Measurements from ENCODE around the gene VOPP1. TPM values are rescaled to one million over a fixed set of nuclear protein-coding genes. Genes with fewer than 3 reads are reported as not detected.

The VOPP1 gene
- total and polyA plus RNA-seq, 11 donors, result 9.9 to 58.0 (median 22.9) TPM

DNA sequence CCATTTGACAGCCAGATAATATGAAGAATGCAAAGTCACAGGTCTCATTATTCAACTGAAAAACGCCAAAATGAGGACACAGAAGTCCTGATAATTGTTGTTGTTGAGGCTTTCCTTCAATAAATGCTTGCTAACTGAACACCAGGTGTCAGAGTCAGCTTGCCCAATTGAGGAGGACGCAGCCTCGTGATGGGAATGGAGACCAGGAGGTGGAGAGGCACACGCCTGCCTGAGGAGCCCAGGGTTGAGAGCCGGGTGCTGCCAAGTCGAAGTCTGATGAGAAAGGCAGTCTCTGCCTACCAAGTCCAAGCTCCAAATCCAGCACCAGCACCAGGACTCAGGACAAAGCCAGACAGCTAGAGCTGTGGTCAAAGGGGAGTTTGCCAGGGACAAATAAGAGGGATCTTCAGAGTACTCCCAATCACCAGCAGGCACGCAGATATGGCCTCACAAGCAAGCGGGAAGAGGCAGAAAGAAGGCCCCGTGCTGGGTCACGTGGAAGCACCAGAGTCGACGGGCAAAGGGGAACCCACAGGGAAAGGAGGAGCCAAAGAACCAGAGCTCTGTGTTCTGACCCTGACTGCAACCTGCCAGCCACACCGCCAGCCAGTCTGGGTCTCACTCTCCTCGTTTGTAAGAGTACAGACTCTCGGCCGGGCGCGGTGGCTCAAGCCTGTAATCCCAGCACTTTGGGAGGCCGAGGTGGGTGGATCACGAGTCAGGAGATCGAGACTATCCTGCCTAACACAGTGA lies 47.6 kb downstream of the VOPP1 start:
- intact Hi-C loops (cut with DNase I), result no loop called here
- WGBS, 4 donors, result 89 to 93% (median 91%) methylated on average over 21 of the region's 21 CpGs
- Histone ChIP-seq H3K27ac (no peak overlapping the region), H3K4me1 (peaks cover 0 to 33% (median 15%) of the 10 kb centered on the region in 12 donors), H3K9me3 (no peaks in the 10 kb centered on the region), H3K4me3 (no peak overlapping the region), H3K36me3 (peaks cover 0 to 11% (median under 1%) of the 10 kb centered on the region in 9 donors), H3K27me3 (no peaks in the 10 kb centered on the region)
- DNase-seq (no peak), ATAC-seq (no peak)
- TF ChIP-seq, protein P1, sequence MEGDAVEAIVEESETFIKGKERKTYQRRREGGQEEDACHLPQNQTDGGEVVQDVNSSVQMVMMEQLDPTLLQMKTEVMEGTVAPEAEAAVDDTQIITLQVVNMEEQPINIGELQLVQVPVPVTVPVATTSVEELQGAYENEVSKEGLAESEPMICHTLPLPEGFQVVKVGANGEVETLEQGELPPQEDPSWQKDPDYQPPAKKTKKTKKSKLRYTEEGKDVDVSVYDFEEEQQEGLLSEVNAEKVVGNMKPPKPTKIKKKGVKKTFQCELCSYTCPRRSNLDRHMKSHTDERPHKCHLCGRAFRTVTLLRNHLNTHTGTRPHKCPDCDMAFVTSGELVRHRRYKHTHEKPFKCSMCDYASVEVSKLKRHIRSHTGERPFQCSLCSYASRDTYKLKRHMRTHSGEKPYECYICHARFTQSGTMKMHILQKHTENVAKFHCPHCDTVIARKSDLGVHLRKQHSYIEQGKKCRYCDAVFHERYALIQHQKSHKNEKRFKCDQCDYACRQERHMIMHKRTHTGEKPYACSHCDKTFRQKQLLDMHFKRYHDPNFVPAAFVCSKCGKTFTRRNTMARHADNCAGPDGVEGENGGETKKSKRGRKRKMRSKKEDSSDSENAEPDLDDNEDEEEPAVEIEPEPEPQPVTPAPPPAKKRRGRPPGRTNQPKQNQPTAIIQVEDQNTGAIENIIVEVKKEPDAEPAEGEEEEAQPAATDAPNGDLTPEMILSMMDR (IDR thresholded peaks at IDR 0.05), result no peak
- TF ChIP-seq POLR2A (IDR thresholded peaks at IDR 0.05), result no peak

GRCh38 chr7:55523366-55523765 lies 48.9 kb downstream of the VOPP1 start:
- no peak overlapping the region for H3K4me3 ChIP-seq
- peaks cover 0 to 27% (median 15%) of the 10 kb centered on the region in 12 donors for H3K4me1 ChIP-seq
- 76 to 92% (median 87%) methylated on average over 2 of the region's 2 CpGs for WGBS, 4 donors
- TF ChIP-seq POLR2A (IDR thresholded peaks at IDR 0.05), result no peak
- TF ChIP-seq, protein P1 (IDR thresholded peaks at IDR 0.05), result no peak
- H3K27ac ChIP-seq, result no peak overlapping the region
- no peaks in the 10 kb centered on the region for H3K27me3 ChIP-seq
- ATAC-seq (no peak), DNase-seq (no peak)
- peaks cover 0 to 24% (median 12%) of the 10 kb centered on the region in 9 donors for H3K36me3 ChIP-seq
- no peaks in the 10 kb centered on the region for H3K9me3 ChIP-seq
- intact Hi-C loops (cut with DNase I), result no loop called here

GRCh38 chr7:55521917-55522902 lies 50.1 kb downstream of the VOPP1 start:
- TF ChIP-seq POLR2A (IDR thresholded peaks at IDR 0.05), result no peak
- TF ChIP-seq, protein P1 (IDR thresholded peaks at IDR 0.05), result no peak
- no peak for DNase-seq
- ATAC-seq, result no peak
- peaks cover 0 to 26% (median 13%) of the 10 kb centered on the region in 12 donors for H3K4me1 ChIP-seq
- no peaks in the 10 kb centered on the region for H3K9me3 ChIP-seq
- no peak overlapping the region for H3K27ac ChIP-seq
- intact Hi-C loops (cut with DNase I), result no loop called here
- no peaks in the 10 kb centered on the region for H3K27me3 ChIP-seq
- WGBS, 4 donors, result 86 to 92% (median 88%) methylated on average over 18 of the region's 18 CpGs
- H3K36me3 ChIP-seq, result peaks cover 0 to 36% (median 24%) of the 10 kb centered on the region in 9 donors
- H3K4me3 ChIP-seq, result no peak overlapping the region

- intact Hi-C loops (cut with DNase I), result no loop called here
- H3K27me3 ChIP-seq, result no peaks in the 10 kb centered on the region
- peaks cover 0 to 39% (median 27%) of the 10 kb centered on the region in 9 donors for H3K36me3 ChIP-seq
- ATAC-seq, result no peak
- no peak for TF ChIP-seq POLR2A (IDR thresholded peaks at IDR 0.05)
- TF ChIP-seq, protein P1 (IDR thresholded peaks at IDR 0.05), result no peak
- no peak overlapping the region for H3K27ac ChIP-seq
- WGBS, 4 donors, result 92 to 96% (median 93%) methylated on average over 9 of the region's 9 CpGs
- H3K4me3 ChIP-seq, result no peak overlapping the region
- H3K4me1 ChIP-seq, result peaks cover 0 to 25% (median 10%) of the 10 kb centered on the region in 12 donors
- no peaks in the 10 kb centered on the region for H3K9me3 ChIP-seq
- no peak for DNase-seq
Measured at GRCh38 chr7:55521512-55521911, 50.8 kb downstream of the VOPP1 start.
